MM.1S (cell line): ENCODE measurements around the gene UBD.

Experiments
- DNase-seq: peaks from one replicate; pipeline ENCODE4 v3.0.0-alpha.2; 2015
- H2AFZ ChIP-seq: fragments of 300-600 bp; sonication (generic); 2 replicates; pipeline ENCODE4 v1.6.0; 2016; ENCODE audit warnings: antibody characterized with exemption, low read length
- H3F3A ChIP-seq: fragments of 300-600 bp; sonication (generic); 2 replicates; pipeline ENCODE4 v1.6.1; 2016; ENCODE audit warnings: mild to moderate bottlenecking, antibody characterized with exemption, low read length, moderate library complexity, mixed read lengths; ENCODE audit not compliant: insufficient read depth
- H3K27ac ChIP-seq: fragments of 300-600 bp; sonication (generic); 2 replicates; pipeline ENCODE4 v1.5.1; 2016; ENCODE audit warnings: mild to moderate bottlenecking, low read length
- H3K27me3 ChIP-seq: fragments of 300-600 bp; sonication (generic); replicated peaks from 2 replicates; pipeline ENCODE4 v1.6.0; 2016; ENCODE audit warnings: low read length; ENCODE audit not compliant: insufficient read depth
- H3K36me3 ChIP-seq: fragments of 300-600 bp; sonication (generic); replicated peaks from 2 replicates; pipeline ENCODE4 v1.6.1; 2016; ENCODE audit warnings: mild to moderate bottlenecking, low read length, mixed read lengths; ENCODE audit not compliant: insufficient read depth
- H3K4me1 ChIP-seq: fragments of 300-600 bp; sonication (generic); 2 replicates; pipeline ENCODE4 v1.6.1; 2016; ENCODE audit warnings: low read length, mixed read lengths
- H3K4me2 ChIP-seq: fragments of 300-600 bp; sonication (generic); 2 replicates; pipeline ENCODE4 v1.6.0; 2016; ENCODE audit warnings: low read depth, low read length
- H3K4me3 ChIP-seq: fragments of 300-600 bp; sonication (generic); 2 replicates; pipeline ENCODE4 v1.5.1; 2016; ENCODE audit warnings: low read length, mixed read lengths
- H3K79me2 ChIP-seq: fragments of 300-600 bp; sonication (generic); 2 replicates; pipeline ENCODE4 v1.6.1; 2016; ENCODE audit warnings: mixed run types, low read length, mixed read lengths
- H3K9ac ChIP-seq: fragments of 300-600 bp; sonication (generic); 2 replicates; pipeline ENCODE4 v1.6.1; 2016; ENCODE audit warnings: low read length, mixed read lengths
- H3K9me2 ChIP-seq: fragments of 300-600 bp; sonication (generic); replicated peaks from 2 replicates; pipeline ENCODE4 v1.6.1; 2016; ENCODE audit warnings: mild to moderate bottlenecking, low read length, mixed read lengths; ENCODE audit not compliant: insufficient read depth
- H3K9me3 ChIP-seq: fragments of 300-600 bp; sonication (generic); replicated peaks from 2 replicates; pipeline ENCODE4 v1.6.1; 2016; ENCODE audit warnings: mild to moderate bottlenecking, low read length, mixed read lengths; ENCODE audit not compliant: insufficient read depth
- H4K20me1 ChIP-seq: fragments of 300-600 bp; sonication (generic); 2 replicates; pipeline ENCODE4 v1.6.1; 2016; ENCODE audit warnings: mild to moderate bottlenecking, low read length, moderate library complexity, mixed read lengths; ENCODE audit not compliant: insufficient read depth
- CTCF ChIP-seq: fragments of 300-600 bp; sonication (generic); IDR thresholded peaks from 2 replicates; pipeline ENCODE4 v1.5.1; 2016; ENCODE audit warnings: antibody characterized with exemption, low read length, mixed read lengths
- EZH2 ChIP-seq: fragments of 300-600 bp; sonication (generic); optimal IDR thresholded peaks from 2 replicates; pipeline ENCODE3; 2017; ENCODE audit warnings: low read depth, mild to moderate bottlenecking, antibody characterized with exemption, low read length, mixed read lengths
- EZH2phosphoT487 ChIP-seq: fragments of 300-600 bp; sonication (generic); IDR thresholded peaks from 2 replicates; pipeline ENCODE4 v1.6.1; 2018; ENCODE audit warnings: antibody characterized with exemption, low read length

The UBD gene

GRCh38 chr6:29528300-29528931, 31.1 kb downstream of the UBD start:
- Histone ChIP-seq H3K36me3 (no peaks in the 10 kb centered on the region), H3K4me2 (no peak overlapping the region), H2AFZ (no peak overlapping the region), H3K79me2 (no peaks in the 10 kb centered on the region), H3K9me2 (no peaks in the 10 kb centered on the region), H3K9ac (no peak overlapping the region), H3K27me3 (no peaks in the 10 kb centered on the region), H3K4me3 (no peak overlapping the region), H3F3A (no peaks in the 10 kb centered on the region), H3K4me1 (no peaks in the 10 kb centered on the region), H3K27ac (no peak overlapping the region), H4K20me1 (no peaks in the 10 kb centered on the region), H3K9me3 (no peaks in the 10 kb centered on the region)
- TF ChIP-seq CTCF (no peak), EZH2phosphoT487 (no peak), EZH2 (no peak)
- no peak for DNase-seq

- no peaks in the 10 kb centered on the region for H3K9me2 ChIP-seq
- no peak overlapping the region for H3K9ac ChIP-seq
- no peaks in the 10 kb centered on the region for H3F3A ChIP-seq
- no peak overlapping the region for H2AFZ ChIP-seq
- no peak overlapping the region for H3K27ac ChIP-seq
- no peak overlapping the region for H3K4me2 ChIP-seq
- no peak for DNase-seq
- TF ChIP-seq EZH2 (no peak), EZH2phosphoT487 (no peak), CTCF (no peak)
- H3K4me3 ChIP-seq: no peak overlapping the region
- no peaks in the 10 kb centered on the region for H3K36me3 ChIP-seq
- H3K27me3 ChIP-seq: no peaks in the 10 kb centered on the region
- H3K4me1 ChIP-seq: no peaks in the 10 kb centered on the region
- no peaks in the 10 kb centered on the region for H4K20me1 ChIP-seq
- H3K79me2 ChIP-seq: no peaks in the 10 kb centered on the region
- H3K9me3 ChIP-seq: no peaks in the 10 kb centered on the region
Measured at GRCh38 chr6:29527564-29527963, 32.0 kb downstream of the UBD start.

GRCh38 chr6:29527126-29527525, 32.4 kb downstream of the UBD start:
- H3F3A ChIP-seq: no peaks in the 10 kb centered on the region
- H3K9ac ChIP-seq: no peak overlapping the region
- H3K36me3 ChIP-seq: no peaks in the 10 kb centered on the region
- H3K9me2 ChIP-seq: no peaks in the 10 kb centered on the region
- H3K27ac ChIP-seq: no peak overlapping the region
- H3K27me3 ChIP-seq: no peaks in the 10 kb centered on the region
- H4K20me1 ChIP-seq: no peaks in the 10 kb centered on the region
- H3K4me3 ChIP-seq: no peak overlapping the region
- H3K4me2 ChIP-seq: no peak overlapping the region
- H3K4me1 ChIP-seq: no peaks in the 10 kb centered on the region
- no peaks in the 10 kb centered on the region for H3K9me3 ChIP-seq
- TF ChIP-seq EZH2: no peak
- TF ChIP-seq CTCF: no peak
- TF ChIP-seq EZH2phosphoT487: no peak
- no peak overlapping the region for H2AFZ ChIP-seq
- no peak for DNase-seq
- no peaks in the 10 kb centered on the region for H3K79me2 ChIP-seq
